ENCODE data around the gene TNK2.

Gene TNK2

DNA sequence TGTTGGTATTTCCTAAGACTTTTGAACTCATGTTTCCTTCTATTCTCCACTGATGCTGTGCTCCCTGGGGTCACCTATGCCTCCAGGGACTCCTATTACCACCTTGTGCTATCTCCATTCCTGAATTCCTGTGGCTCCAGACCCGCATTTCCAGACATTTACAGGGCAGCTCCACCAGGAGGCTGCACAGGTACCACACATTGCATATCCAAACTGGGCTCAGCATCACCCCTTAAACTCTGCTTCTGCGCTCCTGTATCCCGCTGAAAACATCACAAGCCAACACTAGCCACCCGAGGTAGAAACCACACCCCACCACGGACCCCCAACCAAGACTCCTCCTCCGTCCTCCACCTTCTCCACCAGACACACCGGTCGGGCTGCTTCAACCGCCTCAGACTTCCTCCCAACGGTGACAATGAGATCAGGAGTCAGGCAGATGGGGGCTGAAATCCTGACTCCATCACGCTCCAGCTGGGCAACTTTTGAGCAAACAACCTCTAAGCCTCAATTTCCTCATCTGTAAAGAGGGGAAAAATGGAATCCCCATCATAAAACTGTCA is 10.4 kb downstream of the TNK2 start:
- no peak for DNase-seq

DNA sequence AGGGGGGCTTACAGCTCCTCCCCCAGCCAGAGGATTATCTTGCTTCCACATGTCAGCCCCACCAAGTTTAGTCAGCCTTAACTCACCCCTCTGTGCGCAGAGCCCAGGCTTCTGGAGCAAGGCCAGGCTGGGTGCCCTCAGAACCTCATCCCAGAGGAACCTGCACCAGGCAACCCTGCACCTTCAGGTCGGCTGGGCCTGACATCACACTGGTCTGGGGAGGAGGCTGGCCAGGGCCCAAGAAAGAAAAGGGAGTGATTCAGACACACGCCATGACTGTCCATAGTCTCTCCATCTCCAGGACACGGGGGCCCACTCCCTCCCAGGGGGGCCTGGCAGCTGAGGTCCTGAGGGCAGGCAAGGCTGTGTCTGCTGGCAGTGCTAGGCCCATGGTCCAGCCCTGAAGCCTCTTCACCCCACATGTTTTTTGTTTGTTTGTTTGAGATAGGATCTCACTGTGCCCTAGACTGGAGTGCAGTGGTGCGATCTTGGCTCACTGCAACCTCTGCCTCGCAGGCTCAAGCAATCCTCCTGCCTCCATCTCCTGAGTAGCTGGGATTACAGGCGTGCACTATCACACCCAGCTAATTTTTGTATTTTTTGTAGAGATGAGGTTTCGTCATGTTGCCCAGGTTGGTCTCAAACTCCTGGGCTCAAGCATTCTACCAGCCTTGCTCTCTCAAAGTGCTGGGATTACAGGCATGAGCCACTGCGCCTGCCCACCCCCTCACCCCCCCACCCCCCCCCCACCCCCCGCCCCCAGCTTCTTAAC is 11.1 kb downstream of the TNK2 start:
- DNase-seq: no peak

- no peak for DNase-seq
Measured at GRCh38 chr3:195896361-195897080, 11.8 kb downstream of the TNK2 start.

- peak; percentile 62 for DNase-seq
Measured at GRCh38 chr3:195895861-195896360, 12.4 kb downstream of the TNK2 start.

- peak; percentile 70 for DNase-seq
Measured at GRCh38 chr3:195895078-195895860, 13.1 kb downstream of the TNK2 start.

DNA sequence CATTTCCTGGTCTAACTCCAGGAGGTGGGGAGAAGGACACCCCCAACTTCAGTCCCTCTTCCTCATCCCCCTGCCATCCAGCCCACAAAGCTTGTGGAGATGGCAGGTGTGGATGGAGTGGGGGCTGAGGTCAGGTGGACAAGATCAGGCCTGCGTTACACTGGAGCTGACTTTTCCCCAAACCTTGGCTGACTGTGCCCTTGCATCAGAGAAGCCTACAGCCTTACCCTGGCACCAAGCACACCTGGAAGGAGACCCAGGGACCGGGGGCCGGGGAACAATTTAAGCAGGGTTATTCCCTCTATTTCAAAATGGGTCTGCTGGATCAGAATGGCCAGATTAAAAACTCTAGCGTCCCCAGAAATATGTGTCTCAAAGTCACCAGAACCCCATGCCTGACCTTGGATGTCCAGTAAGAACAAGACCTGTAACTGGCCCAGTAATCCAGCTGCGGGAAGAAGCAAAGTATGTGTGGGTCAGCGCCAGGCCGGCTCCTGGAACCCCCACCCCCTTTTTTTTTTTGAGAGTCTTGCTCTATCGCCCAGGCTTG is 14.4 kb downstream of the TNK2 start:
- DNase-seq: no peak

GRCh38 chr3:195893516-195893915 is 14.8 kb downstream of the TNK2 start:
- no peak for DNase-seq

DNA sequence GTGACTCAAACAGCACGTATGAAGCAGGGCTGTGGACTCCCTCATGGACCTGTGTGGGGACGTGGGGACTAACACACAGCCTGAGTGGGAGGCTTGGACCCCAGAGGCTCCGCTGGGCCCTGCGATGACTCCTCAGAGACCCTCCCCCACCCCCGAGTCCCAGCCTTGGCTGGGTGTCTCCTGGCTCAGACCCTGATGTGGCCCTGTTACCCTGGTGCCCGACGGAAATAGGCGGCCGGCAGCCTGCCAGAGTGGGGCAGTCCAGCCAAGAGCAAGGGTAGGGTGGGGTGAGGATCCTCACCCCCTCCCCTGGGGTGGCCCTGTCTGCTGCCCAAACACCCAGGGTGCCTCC is 15.3 kb downstream of the TNK2 start:
- DNase-seq: no peak

DNA sequence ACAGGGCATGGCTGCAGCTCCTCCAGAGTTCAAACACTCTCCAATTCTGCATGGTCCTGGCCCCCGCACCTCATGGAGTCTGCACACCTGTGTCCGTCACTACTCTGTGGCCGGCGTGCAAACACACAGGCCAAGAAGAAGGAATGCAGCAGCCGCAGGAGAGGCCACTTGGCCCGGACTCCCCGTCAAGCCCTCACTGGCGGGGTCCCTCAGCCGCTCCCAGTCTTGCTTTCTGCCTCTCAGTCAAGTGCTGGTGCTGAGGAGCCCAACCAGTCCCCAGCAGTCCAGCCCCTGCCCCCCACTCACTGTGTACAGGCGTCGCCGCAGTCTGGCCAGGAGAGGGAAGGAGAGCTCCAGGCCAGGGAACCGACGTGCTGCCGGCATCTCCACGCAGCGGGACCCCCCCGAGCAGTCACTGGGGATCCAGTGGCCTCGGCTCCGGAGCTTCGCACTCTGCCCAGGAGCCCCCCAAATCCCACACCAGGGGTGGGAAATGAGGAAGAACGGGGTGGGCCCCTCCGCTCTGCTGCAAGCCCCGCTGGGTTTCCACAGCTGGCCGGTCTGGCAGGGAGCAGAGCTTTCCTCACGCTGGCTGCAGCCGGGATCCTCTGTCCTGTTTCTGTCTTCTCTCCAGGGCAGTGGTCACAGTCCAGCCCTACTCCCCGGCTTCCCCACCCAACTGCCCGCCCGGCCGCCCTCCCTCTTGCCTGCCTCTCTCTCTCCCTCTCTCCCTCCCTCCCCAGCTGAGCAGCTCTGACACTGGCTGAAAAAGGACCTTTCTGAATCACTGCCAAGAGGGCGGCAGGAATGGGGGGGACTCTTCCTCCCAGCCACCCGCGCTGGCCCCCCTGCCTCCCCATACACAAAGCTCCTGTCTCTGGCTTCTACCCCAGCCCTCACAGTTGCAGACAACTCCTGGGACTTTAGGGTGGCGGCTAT is 16.0 kb downstream of the TNK2 start:
- no peak for DNase-seq

DNA sequence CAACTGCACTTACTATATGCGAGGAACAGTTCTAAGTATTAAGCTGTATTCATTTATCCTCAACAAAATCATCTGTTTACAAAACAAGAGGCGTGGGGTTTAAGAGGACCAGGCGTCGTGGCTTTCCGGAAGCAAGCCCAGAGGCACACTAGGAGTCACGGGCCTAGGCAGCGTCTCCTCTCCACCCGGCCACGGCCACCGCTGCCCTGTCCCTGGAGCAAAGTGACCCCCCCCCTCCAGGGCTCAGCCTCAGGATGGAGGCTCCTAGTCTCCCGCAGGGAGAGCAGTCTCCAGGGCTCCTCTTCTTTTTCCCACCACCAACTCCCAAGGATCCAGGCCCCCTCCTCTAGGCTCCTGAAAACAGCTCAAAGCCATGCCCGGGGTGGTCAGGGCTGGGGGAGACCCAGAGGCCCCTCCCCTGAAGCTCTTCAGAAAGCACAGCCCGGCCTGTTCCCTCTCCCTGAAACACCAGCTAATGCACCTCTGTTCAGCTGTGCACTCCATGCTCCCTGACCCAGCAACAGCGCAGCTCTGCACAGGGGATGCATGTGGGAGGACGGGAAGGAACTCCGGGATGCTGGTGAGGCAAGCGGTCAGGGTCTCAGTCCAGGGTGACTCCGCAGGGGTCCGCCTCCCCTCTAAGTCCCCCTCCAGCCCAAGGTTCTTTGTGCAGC is 16.8 kb downstream of the TNK2 start:
- DNase-seq: no peak

DNA sequence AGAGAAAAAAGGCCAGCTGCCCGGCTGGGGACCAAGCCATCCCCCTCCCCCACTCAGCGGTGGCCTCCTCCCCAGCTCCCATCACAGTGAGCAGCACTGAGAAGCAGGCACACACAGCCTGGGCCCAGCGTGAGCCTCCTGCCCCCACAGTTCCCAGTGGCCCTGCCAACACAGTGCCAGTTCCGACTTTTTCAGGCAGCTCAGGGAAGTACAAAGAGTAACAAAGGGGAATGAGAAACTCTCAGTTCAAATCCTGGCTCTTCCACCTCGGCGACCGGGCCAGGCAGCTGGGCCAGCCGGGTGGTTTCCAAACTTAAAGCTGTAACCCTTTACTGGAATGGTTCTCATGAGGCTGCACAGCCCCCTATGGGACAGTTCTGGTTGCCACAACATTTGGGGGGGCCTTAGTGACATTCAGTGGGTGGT is 18.5 kb downstream of the TNK2 start:
- DNase-seq: no peak

DNA sequence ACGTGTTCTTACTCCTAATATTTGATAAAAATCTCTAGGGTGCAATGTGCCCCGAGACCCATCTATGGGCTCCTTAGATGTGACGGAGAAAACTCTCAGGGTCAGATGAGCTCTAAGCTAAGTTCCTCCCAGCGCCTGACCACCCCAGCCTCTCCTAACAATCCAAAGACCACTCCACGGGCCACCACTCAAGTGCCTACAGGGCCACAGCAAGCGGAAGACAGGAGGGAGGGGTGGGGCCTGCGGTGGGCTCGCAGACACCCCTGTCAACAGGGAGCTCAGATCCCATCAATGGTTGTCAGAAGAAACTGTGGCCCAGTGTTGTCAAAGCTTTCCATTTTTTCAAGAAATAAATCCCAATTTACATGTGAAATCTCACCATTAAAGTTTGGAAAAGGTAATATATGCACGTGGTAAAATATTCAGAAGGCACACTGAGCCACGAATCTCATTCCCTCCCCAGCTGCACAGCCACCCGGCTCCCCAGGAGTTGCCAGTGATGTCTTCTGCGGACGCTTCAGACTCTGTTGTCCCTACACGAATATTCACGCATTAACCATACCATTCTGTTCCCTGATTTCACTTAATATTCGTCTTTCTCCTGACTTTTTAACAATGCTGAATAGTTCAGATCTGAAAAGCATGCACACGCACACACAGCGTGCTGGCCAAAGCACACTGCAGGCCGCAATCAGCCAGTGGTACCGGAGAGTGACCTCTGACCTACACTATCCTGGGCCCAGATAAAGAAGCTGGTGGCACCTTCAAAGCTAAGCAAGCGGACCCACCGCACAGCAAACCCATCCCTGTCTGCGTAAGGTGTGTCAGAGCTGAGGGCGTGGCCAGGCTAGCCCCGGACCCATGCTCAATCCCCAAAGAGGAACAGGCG is 19.1 kb downstream of the TNK2 start:
- no peak for DNase-seq

GRCh38 chr3:195888311-195888761 is 20.0 kb downstream of the TNK2 start:
- no peak for DNase-seq

- DNase-seq: no peak
Measured at GRCh38 chr3:195887670-195888069, 20.7 kb downstream of the TNK2 start.

GRCh38 chr3:195886181-195887141 is 21.9 kb downstream of the TNK2 start:
- no peak for DNase-seq

- DNase-seq: no peak
Measured at GRCh38 chr3:195885036-195885891, 23.1 kb downstream of the TNK2 start.

GRCh38 chr3:195884691-195885035 is 23.7 kb downstream of the TNK2 start:
- DNase-seq: no peak

- no peak for DNase-seq
Measured at GRCh38 chr3:195883801-195884200, 24.6 kb downstream of the TNK2 start.
